HCT116 (cell line): ENCODE results near the gene HCFC1.

Experiments
- CTCF ChIP-seq, 3 experiments: fragments of 200-600 bp in 1 of 3; sonication (generic) in 1 of 3; IDR thresholded peaks in 2 of 3; conservative IDR thresholded peaks in 1 of 3; 2 replicates each; pipeline ENCODE4 v1.5.1; 2012 to 2017; ENCODE audit warnings: low read depth in 2 of 3, low read length in 2 of 3, antibody characterized with exemption in 1 of 3, borderline replicate concordance in 1 of 3, control low read depth in 1 of 3, mild to moderate bottlenecking in 1 of 3, mixed read lengths in 1 of 3, mixed run types in 1 of 3, moderate library complexity in 1 of 3; ENCODE audit not compliant: insufficient read depth in 1 of 3
- EGR1 ChIP-seq: IDR thresholded peaks from 2 replicates; pipeline ENCODE4 v1.6.1; 2012; ENCODE audit warnings: low read depth
- ELF1 ChIP-seq: IDR thresholded peaks from 2 replicates; pipeline ENCODE4 v1.6.1; 2012; ENCODE audit warnings: low read depth, borderline replicate concordance
- JUND ChIP-seq: IDR thresholded peaks from 2 replicates; pipeline ENCODE4 v1.6.1; 2012
- MAX ChIP-seq: IDR thresholded peaks from 2 replicates; pipeline ENCODE4 v1.6.1; 2012
- POLR2A ChIP-seq: IDR thresholded peaks from 2 replicates; pipeline ENCODE4 v1.7.0; 2011; ENCODE audit warnings: borderline replicate concordance; ENCODE audit not compliant: insufficient read depth, insufficient read length; ENCODE audit errors: extremely low read depth
- POLR2AphosphoS5 ChIP-seq: IDR thresholded peaks from 2 replicates; pipeline ENCODE4 v1.6.1; 2011; ENCODE audit warnings: mild to moderate bottlenecking, low read depth, low read length, moderate library complexity
- RAD21 ChIP-seq: IDR thresholded peaks from 2 replicates; pipeline ENCODE4 v1.6.1; 2012; ENCODE audit warnings: low read depth, mild to moderate bottlenecking
- REST ChIP-seq: IDR thresholded peaks from 2 replicates; pipeline ENCODE4 v1.6.1; 2012; ENCODE audit warnings: low read depth
- SP1 ChIP-seq: IDR thresholded peaks from 2 replicates; pipeline ENCODE4 v1.6.1; 2012; ENCODE audit warnings: low read depth
- YY1 ChIP-seq: IDR thresholded peaks from 2 replicates; pipeline ENCODE4 v1.6.1; 2011; ENCODE audit warnings: low read length, low read depth, moderate library complexity, mild to moderate bottlenecking; ENCODE audit not compliant: insufficient replicate concordance; ENCODE audit errors: extremely low read depth
- ZFX ChIP-seq: fragments of 450-650 bp; IDR thresholded peaks from 2 replicates; pipeline ENCODE4 v1.6.1; 2017
- ZNF274 ChIP-seq: fragments of 200-500 bp; sonication (Bioruptor generic); IDR thresholded peaks from 2 replicates; pipeline ENCODE4 v1.6.1; 2014; ENCODE audit warnings: mild to moderate bottlenecking, low read depth, low read length, inconsistent platforms

- TF ChIP-seq CTCF (IDR thresholded peaks at IDR 0.05 in 2 of 3, conservative IDR thresholded peaks at IDR 0.05 in 1 of 3; ENCODE audit: borderline replicate concordance in 1 of 3, insufficient read depth in 1 of 3, low read depth in 2 of 3, low read length in 2 of 3) (no peak), MAX (no peak), RAD21 (no peak), ZNF274 (no peak), ELF1 (no peak), JUND (no peak), POLR2A (no peak), EGR1 (no peak), YY1 (no peak), POLR2AphosphoS5 (no peak), REST (no peak), SP1 (no peak), ZFX (no peak)
These were observed 12.0 kb downstream of the HCFC1 start for GRCh38 chrX:153959649-153960048.
